ENCODE data around the gene ABTB1. TPM values are rescaled to one million over a fixed set of nuclear protein-coding genes. Genes with fewer than 3 reads are reported as not detected.

The ABTB1 gene
- total RNA-seq, 1 donor from 2014 or later: 14.9 TPM

GRCh38 chr3:127676921-127677351 lies 4.2 kb downstream of the ABTB1 start:
- DNase-seq (ENCODE audit: low read depth): no peak
- TF ChIP-seq CTCF (conservative IDR thresholded peaks at IDR 0.05; ENCODE audit: low read depth, low read length): no peak
- no peak overlapping the region for H3K4me3 ChIP-seq (ENCODE audit: low read depth, low read length)

GRCh38 chr3:127677541-127678314 lies 5.0 kb downstream of the ABTB1 start:
- no peak overlapping the region for H3K4me3 ChIP-seq (ENCODE audit: low read depth, low read length)
- no peak for DNase-seq (ENCODE audit: low read depth)
- no peak for TF ChIP-seq CTCF (conservative IDR thresholded peaks at IDR 0.05; ENCODE audit: low read depth, low read length)

- no peak for DNase-seq (ENCODE audit: low read depth)
- H3K4me3 ChIP-seq (ENCODE audit: low read depth, low read length): no peak overlapping the region
- no peak for TF ChIP-seq CTCF (conservative IDR thresholded peaks at IDR 0.05; ENCODE audit: low read depth, low read length)
Measured at GRCh38 chr3:127678315-127678599, 5.5 kb downstream of the ABTB1 start.

- TF ChIP-seq CTCF (conservative IDR thresholded peaks at IDR 0.05; ENCODE audit: low read depth, low read length): no peak
- no peak for DNase-seq (ENCODE audit: low read depth)
- H3K4me3 ChIP-seq (ENCODE audit: low read depth, low read length): no peak overlapping the region
Measured at GRCh38 chr3:127678611-127679533, 6.1 kb downstream of the ABTB1 start.

GRCh38 chr3:127679534-127680145 lies 6.9 kb downstream of the ABTB1 start:
- DNase-seq (ENCODE audit: low read depth): no peak
- no peak for TF ChIP-seq CTCF (conservative IDR thresholded peaks at IDR 0.05; ENCODE audit: low read depth, low read length)
- no peak overlapping the region for H3K4me3 ChIP-seq (ENCODE audit: low read depth, low read length)

- no peak for DNase-seq (ENCODE audit: low read depth)
- no peak overlapping the region for H3K4me3 ChIP-seq (ENCODE audit: low read depth, low read length)
- no peak for TF ChIP-seq CTCF (conservative IDR thresholded peaks at IDR 0.05; ENCODE audit: low read depth, low read length)
Measured at GRCh38 chr3:127680146-127680661, 7.5 kb downstream of the ABTB1 start.

All from epithelial cell of proximal tubule (primary cell).